Tibial nerve (tissue), 4 donors: ENCODE measurements around the gene CADPS. TPM values are rescaled to one million over a fixed set of nuclear protein-coding genes. Genes with fewer than 3 reads are reported as not detected.

Source experiments
- DNase-seq, 2 donors: peaks; one replicate each; pipeline ENCODE4 v3.0.0-alpha.2; 2019; ENCODE audit warnings: low spot score in 2 of 2
- H3K27ac ChIP-seq, 4 donors: fragments of 200-600 bp; sonication (generic) in 3 of 4; one replicate each; pipeline ENCODE4 v1.5.1; 2017 to 2019; ENCODE audit warnings: mild to moderate bottlenecking in 1 of 4
- H3K27me3 ChIP-seq, 2 donors: fragments of 200-600 bp; sonication (generic) in 1 of 2; one replicate each; pipeline versions ENCODE4 v1.5.1 to v1.6.0; 2017 to 2019
- H3K36me3 ChIP-seq, 3 donors: fragments of 200-600 bp; sonication (generic); one replicate each; pipeline ENCODE4 v1.5.1; 2018 to 2019
- H3K4me1 ChIP-seq, 4 donors: fragments of 200-600 bp; sonication (generic) in 3 of 4; one replicate each; pipeline ENCODE4 v1.5.1; 2017 to 2019
- H3K4me3 ChIP-seq, 4 donors: fragments of 200-600 bp; sonication (generic) in 3 of 4; one replicate each; pipeline ENCODE4 v1.5.1; 2017 to 2019; ENCODE audit warnings: mild to moderate bottlenecking in 1 of 4, moderate library complexity in 1 of 4
- H3K9me3 ChIP-seq, 4 donors: fragments of 200-600 bp; sonication (generic) in 3 of 4; one replicate each; pipeline ENCODE4 v1.5.1; 2017 to 2019
- CTCF ChIP-seq, 5 experiments: fragments of 200-600 bp in 3 of 5; fragments of 450-650 bp in 2 of 5; sonication (generic) in 3 of 5; IDR thresholded peaks; one replicate each; pipeline ENCODE4 v1.5.1; 2016 to 2019; ENCODE audit warnings: antibody characterized with exemption in 5 of 5, mild to moderate bottlenecking in 3 of 5, moderate library complexity in 2 of 5
- EP300 ChIP-seq, 2 donors: sonication (generic); formaldehyde crosslinking; IDR thresholded peaks; one replicate each; pipeline ENCODE4 v1.6.1; 2017; ENCODE audit warnings: antibody characterized with exemption in 2 of 2, mild to moderate bottlenecking in 1 of 2
- POLR2A ChIP-seq, 2 donors: fragments of 450-650 bp; IDR thresholded peaks; one replicate each; pipeline ENCODE4 v1.6.1; 2017; ENCODE audit warnings: antibody characterized with exemption in 2 of 2, mild to moderate bottlenecking in 2 of 2, moderate library complexity in 2 of 2
- WGBS, 2 donors: methylation state at CpG; one replicate each; pipeline ENCODE4 v1.1.5; 2018; 5-methylcytosine and 5-hydroxymethylcytosine counted together
- total RNA-seq, 4 donors: library from RNA; depleted of rRNA; stranded (reverse); fragments of >200 nt; gene quantifications; one replicate each; pipeline ENCODE4 v1.1.0, GENCODE V29; 2016

The CADPS gene
- total RNA-seq, 4 donors from 2014 or later: 16.2 to 16.7 TPM; not detected in 2

- 18 to 20% methylated on average over 25 to 46 of the region's 65 CpGs for WGBS, 2 donors
- Histone ChIP-seq H3K4me3 (no peak overlapping the region), H3K27ac (no peak overlapping the region), H3K36me3 (no peaks in the 10 kb centered on the region), H3K27me3 (peaks cover 0 to 98% of the 10 kb centered on the region in 2 donors), H3K9me3 (no peaks in the 10 kb centered on the region), H3K4me1 (peaks cover 0 to 61% (median 12%) of the 10 kb centered on the region in 4 donors)
- TF ChIP-seq EP300 (IDR thresholded peaks at IDR 0.05) (no peak), POLR2A (IDR thresholded peaks at IDR 0.05) (no peak), CTCF (IDR thresholded peaks at IDR 0.05) (no peak)
- DNase-seq: no peak
Measured at GRCh38 chr3:62376906-62377877, 498.0 kb downstream of the CADPS start.

- WGBS, 2 donors: 45 to 58% methylated on average over 3 of the region's 3 CpGs
- Histone ChIP-seq H3K36me3 (no peaks in the 10 kb centered on the region), H3K4me1 (peaks cover 0 to 69% (median 12%) of the 10 kb centered on the region in 4 donors), H3K4me3 (no peak overlapping the region), H3K27ac (no peak overlapping the region), H3K9me3 (no peaks in the 10 kb centered on the region), H3K27me3 (peaks cover 3 to 98% of the 10 kb centered on the region in 2 donors)
- DNase-seq: no peak
- TF ChIP-seq CTCF (IDR thresholded peaks at IDR 0.05): no peak
- TF ChIP-seq POLR2A (IDR thresholded peaks at IDR 0.05): no peak
- TF ChIP-seq EP300 (IDR thresholded peaks at IDR 0.05): no peak
Measured at GRCh38 chr3:62376454-62376720, 498.8 kb downstream of the CADPS start.

- Histone ChIP-seq H3K36me3 (no peaks in the 10 kb centered on the region), H3K4me3 (no peak overlapping the region), H3K27ac (no peak overlapping the region), H3K9me3 (no peaks in the 10 kb centered on the region), H3K27me3 (peaks cover 3 to 98% of the 10 kb centered on the region in 2 donors), H3K4me1 (peaks cover 0 to 74% (median 13%) of the 10 kb centered on the region in 4 donors)
- TF ChIP-seq CTCF (IDR thresholded peaks at IDR 0.05) (no peak), EP300 (IDR thresholded peaks at IDR 0.05) (no peak), POLR2A (IDR thresholded peaks at IDR 0.05) (no peak)
- WGBS, 2 donors: 24 to 28% methylated on average over 14 of the region's 14 CpGs
- DNase-seq: no peak
Measured at GRCh38 chr3:62375655-62376453, 499.4 kb downstream of the CADPS start.

GRCh38 chr3:62374341-62375218 lies 500.6 kb downstream of the CADPS start:
- H3K4me3 ChIP-seq: peak overlapping the region in 3 of 4 donors; percentile 14 to 38 (median 25)

More at GRCh38 chr3:62374341-62375218, 500.6 kb downstream of the CADPS start:
- WGBS, 2 donors: 3 to 4% methylated on average over 30 of the region's 30 CpGs
- Histone ChIP-seq H3K27ac (no peak overlapping the region), H3K27me3 (peaks cover 3 to 98% of the 10 kb centered on the region in 2 donors), H3K36me3 (no peaks in the 10 kb centered on the region), H3K9me3 (no peaks in the 10 kb centered on the region), H3K4me1 (peaks cover 0 to 87% (median 18%) of the 10 kb centered on the region in 4 donors)
- TF ChIP-seq POLR2A (IDR thresholded peaks at IDR 0.05): no peak
- TF ChIP-seq CTCF (IDR thresholded peaks at IDR 0.05): no peak
- no peak for TF ChIP-seq EP300 (IDR thresholded peaks at IDR 0.05)
- DNase-seq: no peak
